HG03103 (cell line): Measurements from ENCODE around the gene MYOM1.

Source experiments
- ATAC-seq: cut with Tn5 transposase; IDR thresholded peaks from one replicate; pipeline ENCODE4 v1.9.1; 2021; ENCODE audit warnings: low read depth; ENCODE audit not compliant: unreplicated experiment

Gene MYOM1

GRCh38 chr18:3219631-3220335 is at the start of gene MYOM1:
MYOM1 (minus strand) TSS chr18:3219968; CDS start chr18:3215223, 4,745 bp downstream.
- ATAC-seq = no peak

- no peak for ATAC-seq
Observed at GRCh38 chr18:3269241-3269913, 49.6 kb upstream of the MYOM1 start.

GRCh38 chr18:3268306-3268705 is 48.5 kb upstream of the MYOM1 start:
- no peak for ATAC-seq

- ATAC-seq = no peak
Observed at GRCh38 chr18:3266062-3266608, 46.4 kb upstream of the MYOM1 start.

GRCh38 chr18:3265564-3266033 is 45.8 kb upstream of the MYOM1 start:
- ATAC-seq = no peak

GRCh38 chr18:3264362-3264761 is 44.6 kb upstream of the MYOM1 start:
- no peak for ATAC-seq

- ATAC-seq = no peak
Observed at GRCh38 chr18:3263132-3263700, 43.4 kb upstream of the MYOM1 start.

- peak; percentile 30 for ATAC-seq
Observed at GRCh38 chr18:3262234-3263131, 42.7 kb upstream of the MYOM1 start.

- peak; percentile 76 for ATAC-seq
Observed at GRCh38 chr18:3261373-3262233, 41.8 kb upstream of the MYOM1 start, which contains the start of gene MYL12B. MYL12B (plus strand) TSS chr18:3262133; CDS start chr18:3272899, 10,766 bp downstream.

GRCh38 chr18:3260995-3261372 is 41.2 kb upstream of the MYOM1 start:
- ATAC-seq = no peak

GRCh38 chr18:3257627-3258120 is 37.9 kb upstream of the MYOM1 start:
- no peak for ATAC-seq

GRCh38 chr18:3256693-3257626 is 37.2 kb upstream of the MYOM1 start:
- no peak for ATAC-seq

GRCh38 chr18:3255611-3256165 is 35.9 kb upstream of the MYOM1 start:
- ATAC-seq = no peak

GRCh38 chr18:3254725-3255124 is 35.0 kb upstream of the MYOM1 start:
- no peak for ATAC-seq

GRCh38 chr18:3252843-3253242 is 33.1 kb upstream of the MYOM1 start:
- no peak for ATAC-seq

GRCh38 chr18:3251963-3252277 is 32.2 kb upstream of the MYOM1 start:
- ATAC-seq = no peak

- ATAC-seq = no peak
Observed at GRCh38 chr18:3251249-3251962, 31.6 kb upstream of the MYOM1 start.
